H9 (cell line): ENCODE results near the gene HLA-DMA. TPM values are rescaled to one million over a fixed set of nuclear protein-coding genes. Genes with fewer than 3 reads are reported as not detected.
A peak's percentile ranks its signal among the peaks of the same experiment; 100 is the strongest.

ENCODE experiments used
- DNase-seq: peaks from one replicate; pipeline ENCODE4 v3.0.0-alpha.2; 2017
- H2AFZ ChIP-seq: one replicate; pipeline ENCODE4 v1.6.1; 2013; ENCODE audit warnings: mild to moderate bottlenecking, low read length, control low read depth, moderate library complexity
- H2AK5ac ChIP-seq: 2 replicates; pipeline ENCODE4 v1.6.1; 2013; ENCODE audit warnings: low read length, control low read depth, mixed read lengths; ENCODE audit not compliant: insufficient read length
- H2BK120ac ChIP-seq: one replicate; pipeline ENCODE4 v1.6.1; 2013; ENCODE audit warnings: low read depth, mild to moderate bottlenecking, low read length, control low read depth, inconsistent platforms; ENCODE audit not compliant: poor library complexity, severe bottlenecking
- H2BK12ac ChIP-seq: 2 replicates; pipeline ENCODE4 v1.6.1; 2013; ENCODE audit warnings: low read length, control low read depth, mixed read lengths, low read depth; ENCODE audit not compliant: insufficient read length
- H2BK15ac ChIP-seq: 2 replicates; pipeline ENCODE4 v1.6.1; 2013; ENCODE audit warnings: low read depth, low read length, control low read depth
- H2BK20ac ChIP-seq: one replicate; pipeline ENCODE4 v1.6.1; 2013; ENCODE audit warnings: low read depth, mild to moderate bottlenecking, low read length, control low read depth, inconsistent platforms; ENCODE audit not compliant: poor library complexity, severe bottlenecking
- H2BK5ac ChIP-seq: 2 replicates; pipeline ENCODE4 v1.6.1; 2013; ENCODE audit warnings: low read length, control low read depth, mixed read lengths; ENCODE audit not compliant: insufficient read length
- H3K14ac ChIP-seq: 2 replicates; pipeline ENCODE4 v1.6.1; 2013; ENCODE audit warnings: low read length, control low read depth; ENCODE audit not compliant: insufficient read depth
- H3K18ac ChIP-seq: 2 replicates; pipeline ENCODE4 v1.6.1; 2013; ENCODE audit warnings: low read depth, mild to moderate bottlenecking, mixed read lengths, low read length, control low read depth; ENCODE audit not compliant: insufficient read length
- H3K23ac ChIP-seq: 2 replicates; pipeline ENCODE4 v1.6.1; 2013; ENCODE audit warnings: low read length, control low read depth, mixed read lengths, low read depth; ENCODE audit not compliant: insufficient read length
- H3K23me2 ChIP-seq: 2 replicates; pipeline ENCODE4 v1.6.1; 2013; ENCODE audit warnings: low read depth, mild to moderate bottlenecking, mixed read lengths, low read length, control low read depth; ENCODE audit not compliant: insufficient read length, poor library complexity, severe bottlenecking
- H3K27ac ChIP-seq: 2 replicates; pipeline ENCODE4 v1.5.1; 2013; ENCODE audit warnings: low read length, control low read depth, mixed read lengths, low read depth; ENCODE audit not compliant: insufficient read length
- H3K27me3 ChIP-seq: 2 replicates; pipeline ENCODE4 v1.6.1; 2013; ENCODE audit warnings: low read length, control low read depth, inconsistent platforms; ENCODE audit not compliant: insufficient read depth
- H3K4ac ChIP-seq: 2 replicates; pipeline ENCODE4 v1.6.1; 2013; ENCODE audit warnings: low read depth, mild to moderate bottlenecking, control low read depth, inconsistent platforms, low read length, moderate library complexity
- H3K4me1 ChIP-seq: 2 replicates; pipeline ENCODE4 v1.6.1; 2013; ENCODE audit warnings: low read length, control low read depth, inconsistent platforms; ENCODE audit not compliant: insufficient read depth
- H3K4me2 ChIP-seq: 2 replicates; pipeline ENCODE4 v1.6.1; 2013; ENCODE audit warnings: low read length, control low read depth, mixed read lengths; ENCODE audit not compliant: insufficient read length, insufficient read depth
- H3K56ac ChIP-seq: 2 replicates; pipeline ENCODE4 v1.6.1; 2013; ENCODE audit warnings: low read depth, mild to moderate bottlenecking, mixed read lengths, low read length, control low read depth; ENCODE audit not compliant: insufficient read length
- H3K79me1 ChIP-seq: 2 replicates; pipeline ENCODE4 v1.6.1; 2013; ENCODE audit warnings: low read depth, mild to moderate bottlenecking, moderate library complexity, low read length, control low read depth, inconsistent platforms; ENCODE audit not compliant: insufficient read depth, poor library complexity, severe bottlenecking
- H3K79me2 ChIP-seq: 2 replicates; pipeline ENCODE4 v1.6.1; 2013; ENCODE audit warnings: low read length, control low read depth, inconsistent platforms; ENCODE audit not compliant: insufficient read depth
- H3K9ac ChIP-seq: 2 replicates; pipeline ENCODE4 v1.6.1; 2013; ENCODE audit warnings: low read length, control low read depth, mixed read lengths; ENCODE audit not compliant: insufficient read length; ENCODE audit errors: extremely low read depth
- H3K9me3 ChIP-seq: one replicate; pipeline ENCODE4 v1.6.1; 2013; ENCODE audit warnings: low read depth, low read length, inconsistent platforms; ENCODE audit not compliant: control insufficient read depth
- H3T11ph ChIP-seq: one replicate; pipeline ENCODE4 v1.6.1; 2013; ENCODE audit warnings: mild to moderate bottlenecking, low read length, control low read depth, inconsistent platforms
- H4K20me1 ChIP-seq: one replicate; pipeline ENCODE4 v1.6.1; 2013; ENCODE audit not compliant: control insufficient read depth, insufficient read length, insufficient read depth
- H4K5ac ChIP-seq: 2 replicates; pipeline ENCODE4 v1.6.1; 2013; ENCODE audit warnings: low read depth, mild to moderate bottlenecking, mixed read lengths, low read length, control low read depth; ENCODE audit not compliant: insufficient read length
- H4K8ac ChIP-seq: replicated peaks from 2 replicates; pipeline ENCODE4 v1.6.1; 2013; ENCODE audit warnings: low read length, control low read depth, mixed read lengths, low read depth; ENCODE audit not compliant: insufficient read length
- H4K91ac ChIP-seq: 2 replicates; pipeline ENCODE4 v1.6.1; 2013; ENCODE audit warnings: low read depth, mild to moderate bottlenecking, moderate library complexity, mixed read lengths, low read length, control low read depth; ENCODE audit not compliant: insufficient read length
- H3K27ac Mint-ChIP-seq, 3 experiments: 2 replicates in 2 of 3; 3 replicates in 1 of 3; pipeline ENCODE4 v1.8.0; 2020 to 2021; ENCODE audit warnings: mixed read lengths in 3 of 3, mild to moderate bottlenecking in 1 of 3, moderate library complexity in 1 of 3
- H3K27me3 Mint-ChIP-seq: 2 replicates; pipeline ENCODE4 v1.8.0; 2021; ENCODE audit warnings: low read depth, mild to moderate bottlenecking, moderate library complexity, mixed read lengths
- H3K36me3 Mint-ChIP-seq, 3 experiments: 2 replicates in 2 of 3; 3 replicates in 1 of 3; pipeline ENCODE4 v1.8.0; 2020 to 2021; ENCODE audit warnings: low read depth in 3 of 3, mixed read lengths in 3 of 3; ENCODE audit not compliant: insufficient read depth in 1 of 3
- H3K4me1 Mint-ChIP-seq, 2 experiments: 2 replicates each; pipeline ENCODE4 v1.8.0; 2020; ENCODE audit warnings: mixed read lengths in 2 of 2
- H3K4me3 Mint-ChIP-seq, 2 experiments: 2 replicates in 1 of 2; 3 replicates in 1 of 2; pipeline ENCODE4 v1.8.0; 2020 to 2021; ENCODE audit warnings: mild to moderate bottlenecking in 2 of 2, mixed read lengths in 2 of 2, moderate library complexity in 1 of 2
- H3K9me3 Mint-ChIP-seq, 2 experiments: 2 replicates in 1 of 2; 3 replicates in 1 of 2; pipeline ENCODE4 v1.8.0; 2020; ENCODE audit warnings: mild to moderate bottlenecking in 2 of 2, mixed read lengths in 2 of 2, moderate library complexity in 1 of 2
- CTCF ChIP-seq: fragments of 200-600 bp; sonication (generic); conservative IDR thresholded peaks from 3 replicates; pipeline ENCODE4 v1.8.0; 2021; ENCODE audit warnings: antibody characterized with exemption, mild to moderate bottlenecking
- WGBS: extraction: QIAGEN DNeasy Blood & Tissue Kit; methylation state at CpG from one replicate; pipeline ENCODE4 v1.1.7; 2013; ENCODE audit warnings: missing lambda C conversion rate, low lambda C conversion rate, mixed read lengths; ENCODE audit not compliant: insufficient read length; ENCODE audit errors: extremely low coverage; 5-methylcytosine and 5-hydroxymethylcytosine counted together
- total RNA-seq: library from RNA; stranded (reverse); gene quantifications from 2 replicates; pipeline ENCODE4 v1.2.1, GENCODE V29; 2021

The HLA-DMA gene
- total RNA-seq, 1 experiment from 2014 or later, result 7.5 TPM

- Mint-ChIP-seq H3K4me3 (peak overlapping the region; percentile 96), H3K4me1 (peaks cover 23 to 43% of the 10 kb centered on the region in 2 experiments), H3K36me3 (peaks cover 79 to 85% (median 80%) of the 10 kb centered on the region in 3 experiments), H3K27me3 (peaks cover 4% of the 10 kb centered on the region; the same call in 1 of the 2 replicates), H3K27ac (peak overlapping the region; percentile 73 to 97 (median 94)), H3K9me3 (peaks cover 7 to 11% of the 10 kb centered on the region in 2 experiments)
- Histone ChIP-seq H3K23ac (no peak overlapping the region), H3K4me2 (peak overlapping the region; percentile 87), H3K14ac (peak overlapping the region; percentile 83), H4K91ac (no peak overlapping the region), H3K9ac (peak overlapping the region; percentile 97), H4K5ac (no peak overlapping the region), H3K4ac (no peak overlapping the region), H4K20me1 (no peaks in the 10 kb centered on the region), H3K9me3 (no peaks in the 10 kb centered on the region), H2BK120ac (no peak overlapping the region), H4K8ac (no peak overlapping the region), H2BK5ac (no peak overlapping the region), H2BK15ac (no peak overlapping the region), H3K56ac (no peak overlapping the region), H3K79me2 (peaks cover 42% of the 10 kb centered on the region), H3T11ph (no peak overlapping the region), H3K79me1 (peaks cover 18% of the 10 kb centered on the region), H2BK20ac (no peak overlapping the region), H2BK12ac (no peak overlapping the region), H3K23me2 (peaks cover 23% of the 10 kb centered on the region), H2AFZ (no peak overlapping the region), H3K27me3 (no peaks in the 10 kb centered on the region), H3K18ac (peak overlapping the region; percentile 47), H3K4me1 (no peaks in the 10 kb centered on the region), H2AK5ac (no peak overlapping the region), H3K27ac (no peak overlapping the region)
- DNase-seq, result no peak
- no peak for TF ChIP-seq CTCF
- WGBS, result no CpG with 5 or more reads among the region's 23 CpGs
Measured at GRCh38 chr6:32973144-32974015, 20.5 kb upstream of the HLA-DMA start.
